HepG2 (cell line): ENCODE results near the gene EVA1C. TPM values are rescaled to one million over a fixed set of nuclear protein-coding genes. Genes with fewer than 3 reads are reported as not detected.

Source experiments
- ATAC-seq: fragments of 200-7000 bp; cut with Tn5 transposase; 3 replicates; pipeline ENCODE4 v1.9.1; 2020; ENCODE audit warnings: mild to moderate bottlenecking, moderate library complexity
- BruUV-seq: library from RNA; stranded (reverse); fragments of 400-500 nt; replicated peaks from 2 replicates; lab custom pipeline; 2021; lab: Mats Ljungman, UMichigan
- CTCF ChIA-PET: fragments of 300-600 bp; formaldehyde crosslinking; extraction: SDS; loops from one replicate; lab custom pipeline; 2021; ENCODE audit warnings: low total read pairs, inconsistent platforms, low intra/inter-chr PET ratio; lab: Yijun Ruan, JAX
- POLR2A ChIA-PET: fragments of 350-600 bp; sonication (Branson Sonifier 250); formaldehyde crosslinking; loops from one replicate; lab custom pipeline; 2020; ENCODE audit warnings: antibody characterized with exemption, inconsistent platforms; lab: Yijun Ruan, JAX
- DNase-seq: peaks from one replicate; pipeline ENCODE4 v3.0.0-alpha.2; 2015; ENCODE audit warnings: low spot score
- FAIRE-seq: peaks from 3 replicates; lab custom pipeline; 2011; peaks lifted over from hg19 to GRCh38; lab: Jason Lieb, UNC
- H2AFZ ChIP-seq: one replicate; pipeline ENCODE4 v1.6.1; 2011; ENCODE audit warnings: low read length, inconsistent platforms
- H3K27ac ChIP-seq: fragments of 300-600 bp; 3 replicates; pipeline ENCODE4 v1.8.0; 2011; ENCODE audit warnings: mixed run types, mild to moderate bottlenecking, mixed read lengths, low read length, inconsistent platforms; ENCODE audit not compliant: insufficient read depth; ENCODE audit errors: extremely low read length
- H3K27me3 ChIP-seq, 2 experiments: fragments of 200-600 bp in 1 of 2; 2 replicates in 1 of 2; 3 replicates in 1 of 2; pipeline versions ENCODE4 v1.6.0 to v1.8.0; 2011; ENCODE audit warnings: low read length in 2 of 2, mild to moderate bottlenecking in 2 of 2, moderate library complexity in 2 of 2, inconsistent platforms in 1 of 2; ENCODE audit not compliant: insufficient read depth in 2 of 2, control insufficient read depth in 1 of 2
- H3K36me3 ChIP-seq, 2 experiments: fragments of 200-600 bp in 1 of 2; replicated peaks in 1 of 2; 2 replicates in 1 of 2; 3 replicates in 1 of 2; pipeline versions ENCODE4 v1.5.1 to v1.8.0; 2011; ENCODE audit warnings: low read length in 2 of 2, inconsistent platforms in 1 of 2; ENCODE audit not compliant: insufficient read depth in 2 of 2, control insufficient read depth in 1 of 2
- H3K4me1 ChIP-seq: 2 replicates; pipeline ENCODE4 v1.5.1; 2012; ENCODE audit warnings: low read length, inconsistent platforms; ENCODE audit not compliant: insufficient read depth
- H3K4me2 ChIP-seq: 2 replicates; pipeline ENCODE4 v1.6.0; 2011; ENCODE audit warnings: low read depth, low read length, inconsistent platforms
- H3K4me3 ChIP-seq, 3 experiments: fragments of 200-600 bp in 1 of 3; sonication (generic), shearing (Covaris generic) in 1 of 3; replicated peaks in 1 of 3; 2 replicates each; pipeline ENCODE4 v1.5.1; 2011 to 2016; ENCODE audit warnings: low read length in 3 of 3, inconsistent platforms in 2 of 3, low read depth in 2 of 3, mild to moderate bottlenecking in 2 of 3, control low read depth in 1 of 3, mixed read lengths in 1 of 3; ENCODE audit not compliant: insufficient read depth in 1 of 3
- H3K79me2 ChIP-seq: one replicate; pipeline ENCODE4 v1.6.1; 2011; ENCODE audit warnings: low read length, inconsistent platforms; ENCODE audit not compliant: insufficient read depth
- H3K9ac ChIP-seq: 2 replicates; pipeline ENCODE4 v1.6.0; 2011; ENCODE audit warnings: mild to moderate bottlenecking, low read depth, low read length, inconsistent platforms; ENCODE audit not compliant: insufficient read depth
- H3K9me3 ChIP-seq: 2 replicates; pipeline ENCODE4 v1.5.1; 2012; ENCODE audit warnings: mild to moderate bottlenecking, low read length
- H4K20me1 ChIP-seq: 2 replicates; pipeline ENCODE4 v1.6.0; 2011; ENCODE audit warnings: inconsistent platforms, mild to moderate bottlenecking, low read length, moderate library complexity; ENCODE audit not compliant: insufficient read depth
- CTCF ChIP-seq: sonication (generic); formaldehyde crosslinking; IDR thresholded peaks from 2 replicates; pipeline ENCODE4 v1.5.0; 2020; ENCODE audit warnings: mild to moderate bottlenecking, missing genetic modification reagents, moderate library complexity
- NRL ChIP-seq: sonication (generic); formaldehyde crosslinking; IDR thresholded peaks from 2 replicates; pipeline ENCODE4 v1.5.0; 2020; ENCODE audit warnings: missing genetic modification reagents, mild to moderate bottlenecking, moderate library complexity, borderline replicate concordance
- RBAK ChIP-seq: sonication (generic); formaldehyde crosslinking; IDR thresholded peaks from 2 replicates; pipeline ENCODE4 v1.5.1; 2020; ENCODE audit warnings: mild to moderate bottlenecking, missing genetic modification reagents
- STAG1 ChIP-seq: sonication (generic); formaldehyde crosslinking; IDR thresholded peaks from 2 replicates; pipeline ENCODE4 v1.4.0; 2020; ENCODE audit warnings: missing genetic modification reagents
- STAT5B ChIP-seq: sonication (generic); formaldehyde crosslinking; IDR thresholded peaks from 2 replicates; pipeline ENCODE4 v1.4.0; 2020; ENCODE audit warnings: missing genetic modification reagents
- ZC3H4 ChIP-seq: sonication (generic); formaldehyde crosslinking; IDR thresholded peaks from 2 replicates; pipeline ENCODE4 v1.4.0; 2020; ENCODE audit warnings: missing genetic modification reagents, borderline replicate concordance
- ZFX ChIP-seq: sonication (generic); formaldehyde crosslinking; IDR thresholded peaks from 2 replicates; pipeline ENCODE4 v1.4.0; 2020; ENCODE audit warnings: mild to moderate bottlenecking, low read depth, missing genetic modification reagents, moderate library complexity
- ZGPAT ChIP-seq: IDR thresholded peaks from 2 replicates; pipeline ENCODE4 v1.6.1; 2016; ENCODE audit warnings: mild to moderate bottlenecking
- ZNF512 ChIP-seq: sonication (generic); formaldehyde crosslinking; IDR thresholded peaks from 2 replicates; pipeline ENCODE4 v1.4.0; 2020; ENCODE audit warnings: mild to moderate bottlenecking, missing genetic modification reagents
- ZNF672 ChIP-seq: sonication (generic); formaldehyde crosslinking; IDR thresholded peaks from 2 replicates; pipeline ENCODE4 v1.8.1; 2022; ENCODE audit warnings: missing genetic modification reagents
- ZNF687 ChIP-seq: sonication (generic); formaldehyde crosslinking; IDR thresholded peaks from 2 replicates; pipeline ENCODE4 v1.5.1; 2020; ENCODE audit warnings: mild to moderate bottlenecking, missing genetic modification reagents, moderate library complexity
- WGBS: methylation state at CpG from one replicate; pipeline ENCODE4 v1.1.6; 2017; ENCODE audit warnings: low lambda C conversion rate; 5-methylcytosine and 5-hydroxymethylcytosine counted together
- in situ Hi-C: cut with HindIII; loops from 2 replicates; pipeline ENCODE4 v1.10.0; 2017; ENCODE audit warnings: low pct_unique_long_range_greater_than_20kb; ENCODE audit not compliant: extremely low pct_ligation_motif_present
- intact Hi-C: fragments of 100-400 bp; cut with micrococcal nuclease; formaldehyde crosslinking; loops from one replicate; pipeline ENCODE4 v1.10.0; 2022; ENCODE audit not compliant: unreplicated experiment
- polyA plus RNA-seq, 8 experiments: library from polyadenylated mRNA; depleted of rRNA in 3 of 8; stranded (reverse) in 7 of 8; unstranded in 1 of 8; fragments of >200 nt; fragmentation: Illumina TruSeq in 4 of 8; extraction: Trizol in 4 of 8; gene quantifications; 2 replicates each; pipeline versions ENCODE4 v1.2.1 to v1.2.3, GENCODE V29; 2011 to 2016; ENCODE audit warnings: low read depth in 4 of 8, missing spikeins in 1 of 8, mixed read lengths in 1 of 8; ENCODE audit not compliant: insufficient read depth in 1 of 8
- total RNA-seq, 5 experiments: library from RNA; depleted of rRNA; stranded (reverse); fragments of >200 nt; fragmentation: Illumina TruSeq; extraction: Trizol; gene quantifications; 2 replicates each; pipeline ENCODE4 v1.2.3, GENCODE V29; 2016; ENCODE audit warnings: low read depth in 1 of 5

EVA1C gene
- total and polyA plus RNA-seq, 2 of the 13 experiments (the other 11 are each of a cell fraction or from before 2014, with no cell fraction given) = 0.29 to 0.34 TPM

GRCh38 chr21:32525282-32525681, 112.8 kb downstream of the EVA1C start:
- CTCF ChIA-PET = no interaction called here
- no TSS peak for BruUV-seq
- H3K4me2 ChIP-seq = peak overlapping the region; percentile 42
- POLR2A ChIA-PET = no interaction called here
- H3K4me3 ChIP-seq = no peak overlapping the region
- H3K9me3 ChIP-seq = no peaks in the 10 kb centered on the region
- intact Hi-C loops (loop anchor here (10.0 kb wide), 1 partner anchor 80 kb away; no protein-coding TSS in a partner anchor), in situ Hi-C loops (no loop called here)
- no peaks in the 10 kb centered on the region for H3K36me3 ChIP-seq
- 27% methylated on average over 3 of the region's 7 CpGs for WGBS
- no peak for FAIRE-seq
- H4K20me1 ChIP-seq = no peaks in the 10 kb centered on the region
- TF ChIP-seq ZNF687 (CRISPR knock-in tag) = peak; percentile 31
- 0 out of 2 replicates have a peak, but pooled peaks have one; percentile 18 for TF ChIP-seq ZFX (CRISPR knock-in tag)
- TF ChIP-seq ZNF672 (CRISPR knock-in tag) = no peak
- no peak for TF ChIP-seq ZNF512 (CRISPR knock-in tag)
- no peak for TF ChIP-seq ZC3H4 (CRISPR knock-in tag)
- 0 out of 2 replicates have a peak, but pooled peaks have one; percentile 7 for TF ChIP-seq STAG1 (CRISPR knock-in tag)
- no peak for TF ChIP-seq NRL
- no peak for TF ChIP-seq STAT5B
- TF ChIP-seq ZGPAT (CRISPR knock-in tag) = no peak
- TF ChIP-seq CTCF = peak; percentile 44
- TF ChIP-seq RBAK (CRISPR knock-in tag) = no peak
- H3K9ac ChIP-seq = no peak overlapping the region
- H3K79me2 ChIP-seq = no peaks in the 10 kb centered on the region
- no peak overlapping the region for H2AFZ ChIP-seq
- no peaks in the 10 kb centered on the region for H3K27me3 ChIP-seq
- ATAC-seq = peak; percentile 90
- no peak overlapping the region for H3K27ac ChIP-seq
- H3K4me1 ChIP-seq = peaks cover 27% of the 10 kb centered on the region
- no peak for DNase-seq
